Smooth muscle cell of the brain vasculature (primary cell): ENCODE data around the gene RIMBP3C.
"Not testable (repeated sequence)": the region's sequence is repeated elsewhere in the genome, so short reads cannot be mapped to it uniquely, and the experiment has no call there.

Experiments used
- DNase-seq: peaks from one replicate; pipeline ENCODE4 v3.0.0-alpha.2; 2012; ENCODE audit warnings: low read depth, low spot score

The RIMBP3C gene

GRCh38 chr22:21551361-21551760 lies at the start of gene RIMBP3C:
Gene RIMBP3C, minus strand, starts transcription at chr22:21551461. Its CDS starts 485 bp downstream, at chr22:21550976.
- not testable (repeated sequence) for DNase-seq

- DNase-seq, result no peak
Observed at GRCh38 chr22:21599053-21599893, 48.0 kb upstream of the RIMBP3C start.

GRCh38 chr22:21598302-21598701 lies 47.0 kb upstream of the RIMBP3C start:
- DNase-seq, result no peak

- DNase-seq, result not testable (repeated sequence)
Observed at GRCh38 chr22:21596356-21597135, 45.3 kb upstream of the RIMBP3C start.

- no peak for DNase-seq
Observed at GRCh38 chr22:21594865-21595452, 43.7 kb upstream of the RIMBP3C start.

- no peak for DNase-seq
Observed at GRCh38 chr22:21593406-21594232, 42.4 kb upstream of the RIMBP3C start.

- DNase-seq, result no peak
Observed at GRCh38 chr22:21592422-21592821, 41.2 kb upstream of the RIMBP3C start.

DNA sequence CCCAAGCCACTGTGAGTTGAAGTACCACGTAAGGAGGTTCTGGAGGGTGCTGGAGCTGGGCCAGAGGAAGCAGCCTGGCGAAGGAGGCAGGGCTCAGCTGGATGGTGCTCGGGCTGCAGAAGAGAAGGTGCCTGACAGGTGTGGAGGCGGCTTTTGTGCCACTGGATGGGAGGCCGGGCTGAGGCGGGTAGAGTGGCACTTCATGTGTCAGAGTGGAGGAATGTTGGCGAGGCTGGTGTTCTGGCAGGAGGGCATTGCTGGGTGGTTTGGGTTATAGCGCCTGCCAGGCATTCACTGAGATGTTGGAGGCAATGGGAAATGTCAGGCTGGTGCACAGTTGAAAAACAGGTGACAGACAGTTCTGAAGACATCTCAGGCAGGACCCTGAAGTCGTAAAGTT lies 40.4 kb upstream of the RIMBP3C start:
- no peak for DNase-seq

GRCh38 chr22:21590809-21591641 lies 39.8 kb upstream of the RIMBP3C start:
- no peak for DNase-seq

GRCh38 chr22:21589396-21589795 lies 38.1 kb upstream of the RIMBP3C start:
- no peak for DNase-seq

GRCh38 chr22:21587803-21588611 lies 36.7 kb upstream of the RIMBP3C start:
- no peak for DNase-seq

DNA sequence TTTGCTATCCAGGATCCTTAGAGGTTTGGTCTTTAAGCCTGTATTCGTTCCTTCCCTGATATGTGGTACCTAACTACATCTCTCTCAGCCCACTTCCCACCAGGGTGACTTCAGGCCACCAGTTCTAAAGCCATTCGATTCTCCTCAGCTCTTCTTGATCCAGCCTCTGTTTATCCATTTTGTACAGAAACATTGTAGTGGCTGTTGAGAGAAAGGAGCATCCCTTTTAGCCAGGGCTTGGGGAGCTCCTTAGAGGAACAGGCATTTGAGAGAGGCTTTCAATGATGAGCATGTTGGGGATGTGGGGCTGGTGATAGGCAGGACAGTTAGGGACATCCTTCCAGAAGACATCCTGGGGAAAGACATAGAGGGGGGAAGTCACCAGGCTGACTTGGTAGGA lies 34.1 kb upstream of the RIMBP3C start:
- no peak for DNase-seq

- DNase-seq, result no peak
Observed at GRCh38 chr22:21582801-21583740, 31.8 kb upstream of the RIMBP3C start.

DNA sequence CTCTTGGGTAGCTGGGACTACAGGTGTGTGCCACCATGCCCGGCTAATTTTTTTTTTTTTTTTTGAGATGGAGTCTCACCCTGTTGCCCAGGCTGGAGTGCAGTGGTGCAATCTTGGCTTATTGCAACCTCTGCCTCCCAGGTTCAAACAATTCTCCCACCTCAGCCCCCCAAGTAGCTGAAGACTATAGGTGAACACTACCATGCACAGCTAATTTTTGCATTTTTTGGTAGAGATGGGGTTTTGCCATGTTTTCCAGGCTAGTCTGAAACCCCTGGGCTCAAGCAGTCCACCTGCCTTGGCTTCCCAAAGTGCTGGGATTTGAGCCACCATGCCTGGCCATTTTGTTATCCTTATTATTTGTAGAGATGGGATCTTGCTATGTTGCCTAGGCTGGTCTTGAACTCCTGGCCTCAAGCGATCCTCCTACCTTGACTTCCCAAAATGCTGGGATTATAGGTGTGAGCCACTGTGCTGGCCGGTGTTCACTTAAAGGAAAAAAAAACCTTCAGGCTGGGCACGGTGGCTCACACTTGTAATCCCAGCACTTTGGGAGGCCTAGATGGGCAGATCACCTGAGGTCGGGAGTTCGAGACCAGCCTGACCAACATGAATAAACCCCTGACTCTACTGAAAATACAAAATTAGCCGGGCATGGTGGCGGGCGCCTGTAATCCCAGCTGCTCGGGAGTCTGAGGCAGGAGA lies 29.9 kb upstream of the RIMBP3C start:
- DNase-seq, result not testable (repeated sequence)

GRCh38 chr22:21580623-21581007 lies 29.4 kb upstream of the RIMBP3C start:
- not testable (repeated sequence) for DNase-seq

DNA sequence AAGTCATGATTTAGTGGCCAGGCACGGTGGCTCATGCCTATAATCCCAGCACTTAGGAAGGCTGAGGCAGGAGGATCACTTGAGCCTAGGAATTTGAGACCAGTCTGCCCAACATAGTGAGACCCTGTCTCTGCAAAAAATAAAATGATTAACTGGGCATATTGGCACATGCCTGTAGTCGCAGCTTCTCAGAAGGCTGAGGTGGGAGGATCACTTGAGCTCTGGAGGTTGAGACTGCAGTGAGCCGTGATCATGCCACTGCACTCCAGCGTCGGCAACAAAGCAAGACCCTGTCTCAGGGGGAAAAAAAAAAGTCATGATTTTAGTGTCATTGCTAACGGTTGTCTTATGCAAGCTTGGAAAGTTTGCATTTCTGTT lies 28.2 kb upstream of the RIMBP3C start:
- no peak for DNase-seq

- no peak for DNase-seq
Observed at GRCh38 chr22:21573750-21574494, 22.7 kb upstream of the RIMBP3C start.
